HepG2 (cell line): ENCODE results near the gene SEC31A. TPM values are rescaled to one million over a fixed set of nuclear protein-coding genes. Genes with fewer than 3 reads are reported as not detected.

Source experiments
- ATAC-seq: fragments of 200-7000 bp; cut with Tn5 transposase; 3 replicates; pipeline ENCODE4 v1.9.1; 2020; ENCODE audit warnings: mild to moderate bottlenecking, moderate library complexity
- BruUV-seq: library from RNA; stranded (reverse); fragments of 400-500 nt; replicated peaks from 2 replicates; lab custom pipeline; 2021; lab: Mats Ljungman, UMichigan
- CTCF ChIA-PET: fragments of 300-600 bp; formaldehyde crosslinking; extraction: SDS; loops from one replicate; lab custom pipeline; 2021; ENCODE audit warnings: low total read pairs, inconsistent platforms, low intra/inter-chr PET ratio; lab: Yijun Ruan, JAX
- POLR2A ChIA-PET: fragments of 350-600 bp; sonication (Branson Sonifier 250); formaldehyde crosslinking; loops from one replicate; lab custom pipeline; 2020; ENCODE audit warnings: antibody characterized with exemption, inconsistent platforms; lab: Yijun Ruan, JAX
- DNase-seq: peaks from one replicate; pipeline ENCODE4 v3.0.0-alpha.2; 2015; ENCODE audit warnings: low spot score
- FAIRE-seq: peaks from 3 replicates; lab custom pipeline; 2011; peaks lifted over from hg19 to GRCh38; lab: Jason Lieb, UNC
- H2AFZ ChIP-seq: one replicate; pipeline ENCODE4 v1.6.1; 2011; ENCODE audit warnings: low read length, inconsistent platforms
- H3K27ac ChIP-seq: fragments of 300-600 bp; 3 replicates; pipeline ENCODE4 v1.8.0; 2011; ENCODE audit warnings: mixed run types, mild to moderate bottlenecking, mixed read lengths, low read length, inconsistent platforms; ENCODE audit not compliant: insufficient read depth; ENCODE audit errors: extremely low read length
- H3K27me3 ChIP-seq, 2 experiments: fragments of 200-600 bp in 1 of 2; 2 replicates in 1 of 2; 3 replicates in 1 of 2; pipeline versions ENCODE4 v1.6.0 to v1.8.0; 2011; ENCODE audit warnings: low read length in 2 of 2, mild to moderate bottlenecking in 2 of 2, moderate library complexity in 2 of 2, inconsistent platforms in 1 of 2; ENCODE audit not compliant: insufficient read depth in 2 of 2, control insufficient read depth in 1 of 2
- H3K36me3 ChIP-seq, 2 experiments: fragments of 200-600 bp in 1 of 2; replicated peaks in 1 of 2; 2 replicates in 1 of 2; 3 replicates in 1 of 2; pipeline versions ENCODE4 v1.5.1 to v1.8.0; 2011; ENCODE audit warnings: low read length in 2 of 2, inconsistent platforms in 1 of 2; ENCODE audit not compliant: insufficient read depth in 2 of 2, control insufficient read depth in 1 of 2
- H3K4me1 ChIP-seq: 2 replicates; pipeline ENCODE4 v1.5.1; 2012; ENCODE audit warnings: low read length, inconsistent platforms; ENCODE audit not compliant: insufficient read depth
- H3K4me2 ChIP-seq: 2 replicates; pipeline ENCODE4 v1.6.0; 2011; ENCODE audit warnings: low read depth, low read length, inconsistent platforms
- H3K4me3 ChIP-seq, 3 experiments: fragments of 200-600 bp in 1 of 3; sonication (generic), shearing (Covaris generic) in 1 of 3; replicated peaks in 1 of 3; 2 replicates each; pipeline ENCODE4 v1.5.1; 2011 to 2016; ENCODE audit warnings: low read length in 3 of 3, inconsistent platforms in 2 of 3, low read depth in 2 of 3, mild to moderate bottlenecking in 2 of 3, control low read depth in 1 of 3, mixed read lengths in 1 of 3; ENCODE audit not compliant: insufficient read depth in 1 of 3
- H3K79me2 ChIP-seq: one replicate; pipeline ENCODE4 v1.6.1; 2011; ENCODE audit warnings: low read length, inconsistent platforms; ENCODE audit not compliant: insufficient read depth
- H3K9ac ChIP-seq: 2 replicates; pipeline ENCODE4 v1.6.0; 2011; ENCODE audit warnings: mild to moderate bottlenecking, low read depth, low read length, inconsistent platforms; ENCODE audit not compliant: insufficient read depth
- H3K9me3 ChIP-seq: 2 replicates; pipeline ENCODE4 v1.5.1; 2012; ENCODE audit warnings: mild to moderate bottlenecking, low read length
- H4K20me1 ChIP-seq: 2 replicates; pipeline ENCODE4 v1.6.0; 2011; ENCODE audit warnings: inconsistent platforms, mild to moderate bottlenecking, low read length, moderate library complexity; ENCODE audit not compliant: insufficient read depth
- DR1 ChIP-seq: sonication (generic); formaldehyde crosslinking; IDR thresholded peaks from 2 replicates; pipeline ENCODE4 v1.8.0; 2021; ENCODE audit warnings: mild to moderate bottlenecking, missing genetic modification reagents, inconsistent platforms
- HNRNPK ChIP-seq: fragments of 200-400 bp; formaldehyde crosslinking; IDR thresholded peaks from 2 replicates; pipeline ENCODE4 v1.6.1; 2018; ENCODE audit warnings: low read length, low read depth, moderate library complexity, mild to moderate bottlenecking; ENCODE audit not compliant: poor library complexity, severe bottlenecking
- MAFF ChIP-seq: IDR thresholded peaks from 2 replicates; pipeline ENCODE4 v1.6.1; 2011; ENCODE audit warnings: low read depth, low read length, improper control_type of control experiment
- PRDM4 ChIP-seq: sonication (generic); formaldehyde crosslinking; IDR thresholded peaks from 2 replicates; pipeline ENCODE4 v1.9.0; 2021; ENCODE audit warnings: missing genetic modification reagents, borderline replicate concordance
- ZNF44 ChIP-seq: sonication (generic); formaldehyde crosslinking; IDR thresholded peaks from 2 replicates; pipeline ENCODE4 v1.5.1; 2020; ENCODE audit warnings: mild to moderate bottlenecking, missing genetic modification reagents
- ZNF691 ChIP-seq: sonication (generic); formaldehyde crosslinking; IDR thresholded peaks from 2 replicates; pipeline ENCODE4 v1.4.0; 2020; ENCODE audit warnings: missing genetic modification reagents, low read depth, mild to moderate bottlenecking, borderline replicate concordance
- ZNF878 ChIP-seq: sonication (generic); formaldehyde crosslinking; IDR thresholded peaks from 2 replicates; pipeline ENCODE4 v1.8.1; 2023; ENCODE audit warnings: mild to moderate bottlenecking, missing genetic modification reagents, moderate library complexity
- WGBS: methylation state at CpG from one replicate; pipeline ENCODE4 v1.1.6; 2017; ENCODE audit warnings: low lambda C conversion rate; 5-methylcytosine and 5-hydroxymethylcytosine counted together
- in situ Hi-C: cut with HindIII; loops from 2 replicates; pipeline ENCODE4 v1.10.0; 2017; ENCODE audit warnings: low pct_unique_long_range_greater_than_20kb; ENCODE audit not compliant: extremely low pct_ligation_motif_present
- intact Hi-C: fragments of 100-400 bp; cut with micrococcal nuclease; formaldehyde crosslinking; loops from one replicate; pipeline ENCODE4 v1.10.0; 2022; ENCODE audit not compliant: unreplicated experiment
- polyA plus RNA-seq, 8 experiments: library from polyadenylated mRNA; depleted of rRNA in 3 of 8; stranded (reverse) in 7 of 8; unstranded in 1 of 8; fragments of >200 nt; fragmentation: Illumina TruSeq in 4 of 8; extraction: Trizol in 4 of 8; gene quantifications; 2 replicates each; pipeline versions ENCODE4 v1.2.1 to v1.2.3, GENCODE V29; 2011 to 2016; ENCODE audit warnings: low read depth in 4 of 8, missing spikeins in 1 of 8, mixed read lengths in 1 of 8; ENCODE audit not compliant: insufficient read depth in 1 of 8
- total RNA-seq, 5 experiments: library from RNA; depleted of rRNA; stranded (reverse); fragments of >200 nt; fragmentation: Illumina TruSeq; extraction: Trizol; gene quantifications; 2 replicates each; pipeline ENCODE4 v1.2.3, GENCODE V29; 2016; ENCODE audit warnings: low read depth in 1 of 5
- TF ChIP-seq, protein P1 (sequence below): sonication (generic); formaldehyde crosslinking; IDR thresholded peaks from 2 replicates; pipeline ENCODE4 v1.5.0; 2020; ENCODE audit warnings: mild to moderate bottlenecking, missing genetic modification reagents, borderline replicate concordance
- TF ChIP-seq, protein P2 (sequence below): fragments of 450-650 bp; IDR thresholded peaks from 2 replicates; pipeline ENCODE4 v1.6.1; 2017; ENCODE audit warnings: mild to moderate bottlenecking
- TF ChIP-seq, protein P3 (sequence below): sonication (generic); formaldehyde crosslinking; IDR thresholded peaks from 2 replicates; pipeline ENCODE4 v1.9.0; 2021; ENCODE audit warnings: missing genetic modification reagents, borderline replicate concordance

The SEC31A gene
- total and polyA plus RNA-seq, 2 of the 13 experiments (the other 11 are each of a cell fraction or from before 2014, with no cell fraction given) = 231 to 435 TPM

DNA sequence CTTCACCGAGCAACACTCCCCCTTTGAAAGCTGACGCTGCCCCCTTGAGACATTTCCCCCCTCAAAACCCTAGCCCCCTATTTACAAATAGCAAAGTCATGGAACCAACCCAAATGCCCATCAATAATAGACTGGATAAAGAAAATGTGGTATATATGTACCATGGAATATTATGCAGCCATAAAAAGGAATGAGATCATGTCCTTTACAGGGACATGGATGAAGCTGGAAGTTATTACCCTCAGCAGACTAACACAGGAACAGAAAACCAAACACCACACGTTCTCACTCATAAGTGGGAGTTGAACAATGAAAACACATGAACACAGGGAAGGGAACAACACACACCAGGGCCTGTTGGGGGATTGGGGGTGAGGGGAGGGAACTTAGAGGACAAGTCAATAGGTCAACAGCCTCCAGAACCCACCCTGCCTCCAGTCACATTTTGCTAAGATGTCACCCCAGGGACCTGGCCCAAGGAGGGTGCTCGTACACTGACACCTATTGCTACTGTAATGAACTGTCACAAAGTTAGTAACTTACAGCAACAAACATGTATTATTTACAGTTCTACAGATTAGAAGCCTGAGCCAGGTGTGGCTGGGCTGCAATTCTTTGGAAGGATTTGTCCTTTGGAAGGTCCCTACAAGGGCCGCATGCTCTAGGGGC, 113.0 kb downstream of the SEC31A start (continued):
- TF ChIP-seq PRDM4 (CRISPR knock-in tag) (no peak), DR1 (CRISPR knock-in tag) (no peak), ZNF691 (no peak)
- TF ChIP-seq, protein P1, sequence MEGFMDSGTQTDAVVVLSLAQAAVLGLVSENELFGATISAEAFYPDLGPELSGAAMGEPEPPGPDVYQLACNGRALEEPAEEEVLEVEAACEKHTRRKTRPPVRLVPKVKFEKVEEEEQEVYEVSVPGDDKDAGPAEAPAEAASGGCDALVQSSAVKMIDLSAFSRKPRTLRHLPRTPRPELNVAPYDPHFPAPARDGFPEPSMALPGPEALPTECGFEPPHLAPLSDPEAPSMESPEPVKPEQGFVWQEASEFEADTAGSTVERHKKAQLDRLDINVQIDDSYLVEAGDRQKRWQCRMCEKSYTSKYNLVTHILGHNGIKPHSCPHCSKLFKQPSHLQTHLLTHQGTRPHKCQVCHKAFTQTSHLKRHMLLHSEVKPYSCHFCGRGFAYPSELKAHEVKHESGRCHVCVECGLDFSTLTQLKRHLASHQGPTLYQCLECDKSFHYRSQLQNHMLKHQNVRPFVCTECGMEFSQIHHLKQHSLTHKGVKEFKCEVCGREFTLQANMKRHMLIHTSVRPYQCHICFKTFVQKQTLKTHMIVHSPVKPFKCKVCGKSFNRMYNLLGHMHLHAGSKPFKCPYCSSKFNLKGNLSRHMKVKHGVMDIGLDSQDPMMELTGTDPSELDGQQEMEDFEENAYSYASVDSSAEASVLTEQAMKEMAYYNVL (CRISPR knock-in tag) = no peak

DNA sequence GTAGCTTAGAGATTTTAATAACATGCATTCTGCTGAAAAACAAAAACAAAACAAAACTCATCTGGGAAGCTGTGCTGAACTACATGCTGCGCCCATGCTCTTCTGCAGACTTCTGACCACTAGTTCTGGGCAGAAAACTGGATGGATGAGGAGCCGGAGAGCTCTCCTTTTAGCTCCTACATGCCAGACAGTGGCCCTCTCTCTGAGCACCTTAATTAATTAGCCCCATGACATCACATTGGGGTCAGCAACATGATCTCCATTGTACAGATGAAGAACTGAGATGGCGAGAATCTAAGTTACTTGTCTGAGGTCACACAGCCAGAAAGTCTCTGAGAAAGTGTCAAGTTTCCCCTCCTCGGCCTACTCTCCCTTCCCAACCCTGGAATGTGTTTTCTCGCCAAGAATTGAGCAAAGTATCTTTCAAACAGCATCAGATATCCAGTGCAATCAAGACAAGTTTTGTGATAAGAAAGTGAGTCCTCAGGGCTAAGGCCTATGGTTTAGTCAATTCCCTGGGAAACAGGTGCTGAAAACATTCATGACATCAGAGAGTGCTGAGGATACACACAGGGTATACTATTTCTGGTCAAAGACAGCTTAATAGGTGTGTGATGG, 113.9 kb downstream of the SEC31A start:
- H3K9ac ChIP-seq = no peak overlapping the region
- intact Hi-C loops (no loop called here), in situ Hi-C loops (no loop called here)
- no peaks in the 10 kb centered on the region for H4K20me1 ChIP-seq
- 27% methylated on average over 5 of the region's 5 CpGs for WGBS
- BruUV-seq = no TSS peak
- H3K4me3 ChIP-seq = no peak overlapping the region
- H3K4me1 ChIP-seq = peaks cover 18% of the 10 kb centered on the region
- H3K79me2 ChIP-seq = no peaks in the 10 kb centered on the region
- peaks cover 0 to 17% of the 10 kb centered on the region in 2 experiments; a peak in 1 of 5 replicates for H3K27me3 ChIP-seq
- H3K9me3 ChIP-seq = no peaks in the 10 kb centered on the region
- no peak overlapping the region for H3K27ac ChIP-seq
- no peaks in the 10 kb centered on the region for H3K36me3 ChIP-seq
- ChIA-PET POLR2A (no interaction called here), CTCF (no interaction called here)
- H2AFZ ChIP-seq = no peak overlapping the region
- ATAC-seq (no peak), FAIRE-seq (no peak), DNase-seq (no peak)
- H3K4me2 ChIP-seq = no peak overlapping the region
- TF ChIP-seq, protein P2, sequence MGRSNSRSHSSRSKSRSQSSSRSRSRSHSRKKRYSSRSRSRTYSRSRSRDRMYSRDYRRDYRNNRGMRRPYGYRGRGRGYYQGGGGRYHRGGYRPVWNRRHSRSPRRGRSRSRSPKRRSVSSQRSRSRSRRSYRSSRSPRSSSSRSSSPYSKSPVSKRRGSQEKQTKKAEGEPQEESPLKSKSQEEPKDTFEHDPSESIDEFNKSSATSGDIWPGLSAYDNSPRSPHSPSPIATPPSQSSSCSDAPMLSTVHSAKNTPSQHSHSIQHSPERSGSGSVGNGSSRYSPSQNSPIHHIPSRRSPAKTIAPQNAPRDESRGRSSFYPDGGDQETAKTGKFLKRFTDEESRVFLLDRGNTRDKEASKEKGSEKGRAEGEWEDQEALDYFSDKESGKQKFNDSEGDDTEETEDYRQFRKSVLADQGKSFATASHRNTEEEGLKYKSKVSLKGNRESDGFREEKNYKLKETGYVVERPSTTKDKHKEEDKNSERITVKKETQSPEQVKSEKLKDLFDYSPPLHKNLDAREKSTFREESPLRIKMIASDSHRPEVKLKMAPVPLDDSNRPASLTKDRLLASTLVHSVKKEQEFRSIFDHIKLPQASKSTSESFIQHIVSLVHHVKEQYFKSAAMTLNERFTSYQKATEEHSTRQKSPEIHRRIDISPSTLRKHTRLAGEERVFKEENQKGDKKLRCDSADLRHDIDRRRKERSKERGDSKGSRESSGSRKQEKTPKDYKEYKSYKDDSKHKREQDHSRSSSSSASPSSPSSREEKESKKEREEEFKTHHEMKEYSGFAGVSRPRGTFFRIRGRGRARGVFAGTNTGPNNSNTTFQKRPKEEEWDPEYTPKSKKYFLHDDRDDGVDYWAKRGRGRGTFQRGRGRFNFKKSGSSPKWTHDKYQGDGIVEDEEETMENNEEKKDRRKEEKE = no peak
- TF ChIP-seq, protein P3, sequence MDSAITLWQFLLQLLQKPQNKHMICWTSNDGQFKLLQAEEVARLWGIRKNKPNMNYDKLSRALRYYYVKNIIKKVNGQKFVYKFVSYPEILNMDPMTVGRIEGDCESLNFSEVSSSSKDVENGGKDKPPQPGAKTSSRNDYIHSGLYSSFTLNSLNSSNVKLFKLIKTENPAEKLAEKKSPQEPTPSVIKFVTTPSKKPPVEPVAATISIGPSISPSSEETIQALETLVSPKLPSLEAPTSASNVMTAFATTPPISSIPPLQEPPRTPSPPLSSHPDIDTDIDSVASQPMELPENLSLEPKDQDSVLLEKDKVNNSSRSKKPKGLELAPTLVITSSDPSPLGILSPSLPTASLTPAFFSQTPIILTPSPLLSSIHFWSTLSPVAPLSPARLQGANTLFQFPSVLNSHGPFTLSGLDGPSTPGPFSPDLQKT (CRISPR knock-in tag) = no peak
- TF ChIP-seq ZNF44 = no peak
- no peak for TF ChIP-seq MAFF
- TF ChIP-seq HNRNPK = no peak
- TF ChIP-seq ZNF878 (CRISPR knock-in tag) = no peak
